Measurements from ENCODE around the gene ZC3HAV1. TPM values are rescaled to one million over a fixed set of nuclear protein-coding genes. Genes with fewer than 3 reads are reported as not detected.

The ZC3HAV1 gene
- total and polyA plus RNA-seq, 2 of the 13 experiments (the other 11 are each of a cell fraction or from before 2014, with no cell fraction given) = 12.7 to 23.7 TPM

DNA sequence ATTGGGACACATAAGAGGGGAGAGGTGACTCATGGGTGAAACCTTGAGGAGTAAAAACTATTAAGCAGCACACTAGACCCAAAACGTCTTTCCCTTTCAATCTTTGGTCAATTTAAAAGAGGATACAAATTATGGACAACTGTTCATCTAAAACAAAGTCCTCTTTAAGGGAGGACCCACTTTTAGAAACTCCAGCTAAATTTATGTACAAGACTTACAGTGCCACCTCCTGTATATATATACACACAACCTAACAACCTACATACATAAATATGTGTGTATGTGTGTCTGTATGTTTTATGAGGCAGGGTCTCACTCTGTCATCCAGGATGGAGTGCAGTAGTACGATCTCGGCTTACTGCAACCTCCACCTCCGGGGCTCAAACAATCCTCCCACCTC is 18.1 kb upstream of the ZC3HAV1 start:
- Histone ChIP-seq H3K4me2 (ENCODE audit: low read depth, low read length) (no peak overlapping the region), H3K4me3 (replicated peaks in 1 of 3; ENCODE audit: insufficient read depth in 1 of 3, low read depth in 2 of 3, low read length in 3 of 3) (no peak overlapping the region), H3K36me3 (replicated peaks in 1 of 2; ENCODE audit: control insufficient read depth in 1 of 2, insufficient read depth in 2 of 2, low read length in 2 of 2) (no peaks in the 10 kb centered on the region), H4K20me1 (ENCODE audit: insufficient read depth, low read length) (no peaks in the 10 kb centered on the region), H3K4me1 (ENCODE audit: insufficient read depth, low read length) (peaks cover 49% of the 10 kb centered on the region), H3K9ac (ENCODE audit: insufficient read depth, low read depth, low read length) (no peak overlapping the region), H3K9me3 (ENCODE audit: low read length) (no peaks in the 10 kb centered on the region), H2AFZ (ENCODE audit: low read length) (no peak overlapping the region), H3K27ac (ENCODE audit: extremely low read length, insufficient read depth, low read length) (no peak overlapping the region), H3K27me3 (ENCODE audit: control insufficient read depth in 1 of 2, insufficient read depth in 2 of 2, low read length in 2 of 2) (peaks cover 0 to 4% of the 10 kb centered on the region in 2 experiments; a peak in 1 of 5 replicates), H3K79me2 (ENCODE audit: insufficient read depth, low read length) (no peaks in the 10 kb centered on the region)
- WGBS (ENCODE audit: low lambda C conversion rate) = 75% methylated on average over 4 of the region's 4 CpGs
- ATAC-seq (no peak), DNase-seq (ENCODE audit: low spot score) (no peak), FAIRE-seq (no peak)
- ChIA-PET CTCF (ENCODE audit: low intra/inter-chr PET ratio, low total read pairs) (no interaction called here), POLR2A (no interaction called here)
- TF ChIP-seq ZNF263 (CRISPR knock-in tag; IDR thresholded peaks at IDR 0.05) (peak; percentile 64; the same call in 1 of the 2 replicates), ZNF674 (CRISPR knock-in tag; IDR thresholded peaks at IDR 0.05; ENCODE audit: low read depth) (no peak), HOXA5 (CRISPR knock-in tag; IDR thresholded peaks at IDR 0.05) (no peak), STAG1 (CRISPR knock-in tag; IDR thresholded peaks at IDR 0.05) (peak; percentile 44; the same call in 1 of the 2 replicates)
- TF ChIP-seq, protein P1, sequence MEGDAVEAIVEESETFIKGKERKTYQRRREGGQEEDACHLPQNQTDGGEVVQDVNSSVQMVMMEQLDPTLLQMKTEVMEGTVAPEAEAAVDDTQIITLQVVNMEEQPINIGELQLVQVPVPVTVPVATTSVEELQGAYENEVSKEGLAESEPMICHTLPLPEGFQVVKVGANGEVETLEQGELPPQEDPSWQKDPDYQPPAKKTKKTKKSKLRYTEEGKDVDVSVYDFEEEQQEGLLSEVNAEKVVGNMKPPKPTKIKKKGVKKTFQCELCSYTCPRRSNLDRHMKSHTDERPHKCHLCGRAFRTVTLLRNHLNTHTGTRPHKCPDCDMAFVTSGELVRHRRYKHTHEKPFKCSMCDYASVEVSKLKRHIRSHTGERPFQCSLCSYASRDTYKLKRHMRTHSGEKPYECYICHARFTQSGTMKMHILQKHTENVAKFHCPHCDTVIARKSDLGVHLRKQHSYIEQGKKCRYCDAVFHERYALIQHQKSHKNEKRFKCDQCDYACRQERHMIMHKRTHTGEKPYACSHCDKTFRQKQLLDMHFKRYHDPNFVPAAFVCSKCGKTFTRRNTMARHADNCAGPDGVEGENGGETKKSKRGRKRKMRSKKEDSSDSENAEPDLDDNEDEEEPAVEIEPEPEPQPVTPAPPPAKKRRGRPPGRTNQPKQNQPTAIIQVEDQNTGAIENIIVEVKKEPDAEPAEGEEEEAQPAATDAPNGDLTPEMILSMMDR (CRISPR knock-in tag; IDR thresholded peaks at IDR 0.05) = peak; percentile 36
- in situ Hi-C loops (cut with HindIII; ENCODE audit: extremely low pct_ligation_motif_present, low pct_unique_long_range_greater_than_20kb) = no loop called here
- intact Hi-C loops (cut with micrococcal nuclease; ENCODE audit: unreplicated experiment) = loop anchor here (1.0 kb wide), 1 partner anchor 110 kb away; no protein-coding TSS in a partner anchor
- BruUV-seq (replicated peaks) = no TSS peak

DNA sequence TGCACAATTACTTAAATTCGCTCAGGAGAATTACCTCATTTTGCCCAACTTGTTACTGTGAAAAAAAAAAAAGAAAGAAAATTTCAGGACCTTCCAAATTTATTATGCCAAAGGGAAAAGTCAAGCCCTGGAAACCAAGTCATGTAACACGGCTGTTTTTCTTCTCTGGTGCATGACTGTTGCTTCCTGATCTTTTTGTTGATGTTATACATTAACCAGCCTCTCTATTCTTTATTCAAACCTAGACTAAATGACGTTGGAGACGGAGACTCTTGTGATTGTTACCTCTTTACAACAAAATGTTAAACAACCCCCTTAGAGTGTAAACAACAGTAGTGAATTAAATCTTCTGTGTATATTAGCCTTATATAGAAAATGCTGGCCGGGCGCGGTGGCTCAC is 16.1 kb upstream of the ZC3HAV1 start:
- ChIA-PET CTCF (ENCODE audit: low intra/inter-chr PET ratio, low total read pairs) (no interaction called here), POLR2A (interaction anchor here (0.6 to 1.2 kb wide), 2 partner anchors 9 to 111 kb away, joined by 3 read pairs; no protein-coding TSS in a partner anchor)
- Histone ChIP-seq H3K9me3 (ENCODE audit: low read length) (no peaks in the 10 kb centered on the region), H3K4me2 (ENCODE audit: low read depth, low read length) (peak overlapping the region; percentile 69), H3K9ac (ENCODE audit: insufficient read depth, low read depth, low read length) (no peak overlapping the region), H3K27me3 (ENCODE audit: control insufficient read depth in 1 of 2, insufficient read depth in 2 of 2, low read length in 2 of 2) (peaks cover 0 to 4% of the 10 kb centered on the region in 2 experiments; a peak in 1 of 5 replicates), H2AFZ (ENCODE audit: low read length) (no peak overlapping the region), H3K79me2 (ENCODE audit: insufficient read depth, low read length) (no peaks in the 10 kb centered on the region), H4K20me1 (ENCODE audit: insufficient read depth, low read length) (no peaks in the 10 kb centered on the region), H3K4me3 (replicated peaks in 1 of 3; ENCODE audit: insufficient read depth in 1 of 3, low read depth in 2 of 3, low read length in 3 of 3) (peak overlapping the region; percentile 10 to 58 (median 46); a peak in 5 of 6 replicates), H3K36me3 (replicated peaks in 1 of 2; ENCODE audit: control insufficient read depth in 1 of 2, insufficient read depth in 2 of 2, low read length in 2 of 2) (no peaks in the 10 kb centered on the region), H3K27ac (ENCODE audit: extremely low read length, insufficient read depth, low read length) (no peak overlapping the region), H3K4me1 (ENCODE audit: insufficient read depth, low read length) (peaks cover 34% of the 10 kb centered on the region)
- FAIRE-seq (peak; percentile 48), DNase-seq (ENCODE audit: low spot score) (no peak), ATAC-seq (peak; percentile 75)
- in situ Hi-C loops (cut with HindIII; ENCODE audit: extremely low pct_ligation_motif_present, low pct_unique_long_range_greater_than_20kb) (no loop called here), intact Hi-C loops (cut with micrococcal nuclease; ENCODE audit: unreplicated experiment) (loop anchor here (1.0 kb wide), 1 partner anchor 40 kb away; no protein-coding TSS in a partner anchor)
- WGBS (ENCODE audit: low lambda C conversion rate) = 9% methylated on average over 7 of the region's 7 CpGs
- no TSS peak for BruUV-seq (replicated peaks)
- 0 out of 2 replicates have a peak, but pooled peaks have one; percentile 12 for TF ChIP-seq FOXA3 (CRISPR knock-in tag; IDR thresholded peaks at IDR 0.05)
- TF ChIP-seq, protein P2, sequence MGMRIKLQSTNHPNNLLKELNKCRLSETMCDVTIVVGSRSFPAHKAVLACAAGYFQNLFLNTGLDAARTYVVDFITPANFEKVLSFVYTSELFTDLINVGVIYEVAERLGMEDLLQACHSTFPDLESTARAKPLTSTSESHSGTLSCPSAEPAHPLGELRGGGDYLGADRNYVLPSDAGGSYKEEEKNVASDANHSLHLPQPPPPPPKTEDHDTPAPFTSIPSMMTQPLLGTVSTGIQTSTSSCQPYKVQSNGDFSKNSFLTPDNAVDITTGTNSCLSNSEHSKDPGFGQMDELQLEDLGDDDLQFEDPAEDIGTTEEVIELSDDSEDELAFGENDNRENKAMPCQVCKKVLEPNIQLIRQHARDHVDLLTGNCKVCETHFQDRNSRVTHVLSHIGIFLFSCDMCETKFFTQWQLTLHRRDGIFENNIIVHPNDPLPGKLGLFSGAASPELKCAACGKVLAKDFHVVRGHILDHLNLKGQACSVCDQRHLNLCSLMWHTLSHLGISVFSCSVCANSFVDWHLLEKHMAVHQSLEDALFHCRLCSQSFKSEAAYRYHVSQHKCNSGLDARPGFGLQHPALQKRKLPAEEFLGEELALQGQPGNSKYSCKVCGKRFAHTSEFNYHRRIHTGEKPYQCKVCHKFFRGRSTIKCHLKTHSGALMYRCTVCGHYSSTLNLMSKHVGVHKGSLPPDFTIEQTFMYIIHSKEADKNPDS (CRISPR knock-in tag; IDR thresholded peaks at IDR 0.05) = no peak
- TF ChIP-seq, protein P3, sequence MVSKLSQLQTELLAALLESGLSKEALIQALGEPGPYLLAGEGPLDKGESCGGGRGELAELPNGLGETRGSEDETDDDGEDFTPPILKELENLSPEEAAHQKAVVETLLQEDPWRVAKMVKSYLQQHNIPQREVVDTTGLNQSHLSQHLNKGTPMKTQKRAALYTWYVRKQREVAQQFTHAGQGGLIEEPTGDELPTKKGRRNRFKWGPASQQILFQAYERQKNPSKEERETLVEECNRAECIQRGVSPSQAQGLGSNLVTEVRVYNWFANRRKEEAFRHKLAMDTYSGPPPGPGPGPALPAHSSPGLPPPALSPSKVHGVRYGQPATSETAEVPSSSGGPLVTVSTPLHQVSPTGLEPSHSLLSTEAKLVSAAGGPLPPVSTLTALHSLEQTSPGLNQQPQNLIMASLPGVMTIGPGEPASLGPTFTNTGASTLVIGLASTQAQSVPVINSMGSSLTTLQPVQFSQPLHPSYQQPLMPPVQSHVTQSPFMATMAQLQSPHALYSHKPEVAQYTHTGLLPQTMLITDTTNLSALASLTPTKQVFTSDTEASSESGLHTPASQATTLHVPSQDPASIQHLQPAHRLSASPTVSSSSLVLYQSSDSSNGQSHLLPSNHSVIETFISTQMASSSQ (IDR thresholded peaks at IDR 0.05; ENCODE audit: low read depth) = peak; percentile 64
- TF ChIP-seq, protein P3 (CRISPR knock-in tag; IDR thresholded peaks at IDR 0.05; ENCODE audit: borderline replicate concordance) = no peak
- TF ChIP-seq SOX5 (CRISPR knock-in tag; IDR thresholded peaks at IDR 0.05; ENCODE audit: borderline replicate concordance) = peak; percentile 38; the same call in 1 of the 2 replicates
- TF ChIP-seq SATB2 (CRISPR knock-in tag; IDR thresholded peaks at IDR 0.05) = no peak
